ENCODE results near the gene AMIGO1. TPM values are rescaled to one million over a fixed set of nuclear protein-coding genes. Genes with fewer than 3 reads are reported as not detected.

AMIGO1 gene
- total RNA-seq, 4 donors from 2014 or later = 8.1 to 10.3 (median 8.4) TPM

DNA sequence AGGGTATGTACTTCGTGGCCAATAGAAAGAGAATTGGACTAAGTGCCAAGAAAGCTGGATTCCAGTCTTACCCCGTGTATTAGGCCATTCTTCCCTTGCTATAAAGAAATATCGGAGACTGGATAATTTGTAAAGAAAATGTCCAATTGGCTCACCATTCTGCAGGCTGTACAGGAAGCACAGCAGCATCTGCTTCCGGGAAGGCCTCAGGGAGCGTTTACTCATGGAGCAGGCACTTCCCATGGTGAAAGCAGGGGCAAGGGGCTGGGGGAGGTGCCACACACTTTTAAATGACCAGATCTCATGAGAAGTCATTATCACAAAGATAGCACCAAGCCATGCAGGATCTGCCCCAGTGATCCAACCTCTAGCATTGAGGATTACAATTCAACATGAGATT lies 7.8 kb upstream of the AMIGO1 start:
- H3K27me3 ChIP-seq = peaks cover 0 to 2% of the 10 kb centered on the region in 2 donors
- no peak for TF ChIP-seq POLR2A (IDR thresholded peaks at IDR 0.05)
- TF ChIP-seq, protein P1, sequence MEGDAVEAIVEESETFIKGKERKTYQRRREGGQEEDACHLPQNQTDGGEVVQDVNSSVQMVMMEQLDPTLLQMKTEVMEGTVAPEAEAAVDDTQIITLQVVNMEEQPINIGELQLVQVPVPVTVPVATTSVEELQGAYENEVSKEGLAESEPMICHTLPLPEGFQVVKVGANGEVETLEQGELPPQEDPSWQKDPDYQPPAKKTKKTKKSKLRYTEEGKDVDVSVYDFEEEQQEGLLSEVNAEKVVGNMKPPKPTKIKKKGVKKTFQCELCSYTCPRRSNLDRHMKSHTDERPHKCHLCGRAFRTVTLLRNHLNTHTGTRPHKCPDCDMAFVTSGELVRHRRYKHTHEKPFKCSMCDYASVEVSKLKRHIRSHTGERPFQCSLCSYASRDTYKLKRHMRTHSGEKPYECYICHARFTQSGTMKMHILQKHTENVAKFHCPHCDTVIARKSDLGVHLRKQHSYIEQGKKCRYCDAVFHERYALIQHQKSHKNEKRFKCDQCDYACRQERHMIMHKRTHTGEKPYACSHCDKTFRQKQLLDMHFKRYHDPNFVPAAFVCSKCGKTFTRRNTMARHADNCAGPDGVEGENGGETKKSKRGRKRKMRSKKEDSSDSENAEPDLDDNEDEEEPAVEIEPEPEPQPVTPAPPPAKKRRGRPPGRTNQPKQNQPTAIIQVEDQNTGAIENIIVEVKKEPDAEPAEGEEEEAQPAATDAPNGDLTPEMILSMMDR (IDR thresholded peaks at IDR 0.05) = no peak
- no peak for TF ChIP-seq EP300 (IDR thresholded peaks at IDR 0.05)
- no peak for DNase-seq (ENCODE audit: low spot score in 2 of 2)
- H3K27ac ChIP-seq = no peak overlapping the region
- 73 to 77% methylated on average over 5 of the region's 5 CpGs for WGBS, 2 donors
- H3K4me3 ChIP-seq = no peak overlapping the region
- H3K4me1 ChIP-seq = peaks cover 0 to 10% (median 2%) of the 10 kb centered on the region in 4 donors
- H3K36me3 ChIP-seq = no peaks in the 10 kb centered on the region
- no peaks in the 10 kb centered on the region for H3K9me3 ChIP-seq

DNA sequence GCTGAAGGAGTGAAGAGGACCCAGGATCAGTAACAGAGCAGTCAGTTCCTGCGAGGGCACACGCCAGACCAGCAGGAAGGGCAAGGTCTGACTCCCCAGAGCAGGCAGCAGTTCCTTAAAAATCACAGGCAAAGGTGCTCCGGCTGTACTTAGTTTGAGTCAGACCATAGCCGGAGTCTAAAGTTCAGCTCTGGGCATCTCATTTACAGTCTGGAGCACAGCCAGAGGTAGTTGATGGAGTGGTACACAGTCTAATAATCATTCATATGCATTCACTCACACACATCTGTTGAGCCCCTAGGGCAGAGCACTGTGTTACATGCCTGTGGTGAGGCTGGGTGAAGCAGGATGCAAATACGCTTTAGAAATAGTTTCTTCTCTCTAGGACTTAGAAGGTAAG lies 7.3 kb upstream of the AMIGO1 start:
- 75 to 77% methylated on average over 5 of the region's 5 CpGs for WGBS, 2 donors
- Histone ChIP-seq H3K36me3 (no peaks in the 10 kb centered on the region), H3K27ac (no peak overlapping the region), H3K9me3 (no peaks in the 10 kb centered on the region), H3K4me1 (peaks cover 0 to 10% (median 2%) of the 10 kb centered on the region in 4 donors), H3K27me3 (peaks cover 0 to 2% of the 10 kb centered on the region in 2 donors), H3K4me3 (no peak overlapping the region)
- no peak for TF ChIP-seq POLR2A (IDR thresholded peaks at IDR 0.05)
- TF ChIP-seq, protein P1 (IDR thresholded peaks at IDR 0.05) = no peak
- TF ChIP-seq EP300 (IDR thresholded peaks at IDR 0.05) = no peak
- no peak for DNase-seq (ENCODE audit: low spot score in 2 of 2)

DNA sequence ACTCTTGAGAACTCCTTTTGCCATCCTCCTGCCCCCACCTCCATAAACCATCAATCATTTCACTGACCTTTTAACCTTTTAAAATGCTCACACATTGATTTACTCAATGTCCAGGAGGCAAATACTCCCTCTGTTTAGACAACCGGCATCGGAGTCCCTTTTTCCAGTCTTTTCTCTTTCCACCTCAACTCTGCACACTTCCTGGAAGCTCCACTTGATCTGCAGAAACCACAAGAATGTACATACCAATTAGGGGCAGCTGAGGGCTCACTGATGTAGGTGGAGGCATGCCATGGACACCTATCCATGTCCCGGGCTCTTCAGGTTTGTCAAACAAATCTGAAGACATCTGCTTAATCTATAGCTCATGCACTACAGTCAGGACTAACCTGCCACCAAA lies 5.3 kb upstream of the AMIGO1 start:
- Histone ChIP-seq H3K4me1 (peaks cover 0 to 8% (median 6%) of the 10 kb centered on the region in 4 donors), H3K36me3 (no peaks in the 10 kb centered on the region), H3K4me3 (no peak overlapping the region), H3K27ac (no peak overlapping the region), H3K27me3 (no peaks in the 10 kb centered on the region), H3K9me3 (no peaks in the 10 kb centered on the region)
- no peak for DNase-seq (ENCODE audit: low spot score in 2 of 2)
- WGBS, 2 donors = 58 to 62% methylated on average over 3 of the region's 3 CpGs
- TF ChIP-seq POLR2A (IDR thresholded peaks at IDR 0.05) (no peak), EP300 (IDR thresholded peaks at IDR 0.05) (no peak)
- TF ChIP-seq, protein P1 (IDR thresholded peaks at IDR 0.05) = no peak

DNA sequence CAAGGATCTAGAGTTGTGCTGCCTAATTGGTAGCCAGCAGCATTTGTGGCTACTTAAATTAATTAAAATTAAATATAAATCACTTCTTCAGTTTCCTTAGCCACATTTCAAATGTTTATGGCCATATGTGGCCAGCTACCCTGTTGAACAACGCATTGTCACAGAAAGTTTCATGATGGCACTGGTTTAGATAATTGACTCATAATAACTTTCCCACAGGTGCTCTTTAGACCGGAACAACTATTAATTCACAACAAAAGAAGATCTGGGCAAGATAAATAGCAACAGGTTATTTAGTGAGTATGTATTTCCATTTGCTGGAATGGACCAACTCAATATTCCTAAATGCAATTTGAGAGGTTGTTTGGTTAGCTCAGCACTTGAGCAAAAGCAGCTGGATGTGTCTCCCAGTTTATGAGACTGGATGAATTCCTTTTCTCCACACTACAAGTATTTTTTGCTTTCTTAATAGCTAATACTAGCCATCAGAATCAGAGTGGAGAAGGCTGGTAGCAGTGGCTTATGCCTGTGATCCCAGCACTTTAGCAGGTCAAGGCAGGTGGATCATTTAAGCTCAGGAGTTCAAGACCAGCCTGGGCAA lies 3.7 kb upstream of the AMIGO1 start:
- TF ChIP-seq POLR2A (IDR thresholded peaks at IDR 0.05) (no peak), EP300 (IDR thresholded peaks at IDR 0.05) (no peak)
- TF ChIP-seq, protein P1 (IDR thresholded peaks at IDR 0.05) = no peak
- no peak for DNase-seq (ENCODE audit: low spot score in 2 of 2)
- H3K4me3 ChIP-seq = no peak overlapping the region
- H3K4me1 ChIP-seq = peaks cover 0 to 19% (median 10%) of the 10 kb centered on the region in 4 donors
- WGBS, 2 donors = 87 to 90% methylated on average over 2 of the region's 2 CpGs
- no peaks in the 10 kb centered on the region for H3K9me3 ChIP-seq
- no peaks in the 10 kb centered on the region for H3K27me3 ChIP-seq
- H3K27ac ChIP-seq = no peak overlapping the region
- no peaks in the 10 kb centered on the region for H3K36me3 ChIP-seq

DNA sequence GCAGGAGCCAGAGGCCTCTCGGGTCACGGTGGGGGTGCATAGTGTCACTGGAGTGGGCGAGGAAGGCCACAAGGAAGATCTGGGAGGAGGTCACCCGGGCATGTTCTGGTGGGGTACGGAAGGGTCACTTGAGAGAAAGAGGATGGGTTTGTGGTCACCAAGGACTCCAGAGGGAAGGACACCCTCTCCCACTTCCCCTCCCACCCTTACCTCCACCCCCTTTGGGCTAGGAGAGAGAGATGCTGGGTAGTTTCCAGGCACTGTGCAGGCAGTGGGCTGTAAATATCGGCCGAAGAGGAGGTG lies 703 bp downstream of the AMIGO1 start:
- no peak for DNase-seq (ENCODE audit: low spot score in 2 of 2)
- Histone ChIP-seq H3K36me3 (peaks cover 0 to 25% (median 0%) of the 10 kb centered on the region in 3 donors), H3K27me3 (no peaks in the 10 kb centered on the region), H3K4me3 (peak overlapping the region; percentile 51 to 85 (median 66)), H3K4me1 (peaks cover 0 to 24% (median 10%) of the 10 kb centered on the region in 4 donors), H3K27ac (peak overlapping the region in 3 of 4 donors; percentile 66 to 82 (median 75)), H3K9me3 (no peaks in the 10 kb centered on the region)
- WGBS, 2 donors = 64 to 67% methylated on average over 7 of the region's 7 CpGs
- no peak for TF ChIP-seq EP300 (IDR thresholded peaks at IDR 0.05)
- TF ChIP-seq, protein P1 (IDR thresholded peaks at IDR 0.05) = no peak
- TF ChIP-seq POLR2A (IDR thresholded peaks at IDR 0.05) = no peak
